Activated CD8-positive, alpha-beta T cell treated with anti-CD3 and anti-CD28 coated beads for 36 hours (primary cell): ENCODE data around the gene DNLZ. TPM values are rescaled to one million over a fixed set of nuclear protein-coding genes. Genes with fewer than 3 reads are reported as not detected.

Source experiments
- ATAC-seq: fragments of 200-7000 bp; cut with Tn5 transposase; one replicate; pipeline ENCODE4 v1.10.0; 2021; ENCODE audit warnings: mild to moderate bottlenecking, moderate library complexity
- CTCF ChIA-PET: fragments of 350-600 bp; sonication (Branson Sonifier 250); formaldehyde crosslinking; loops from one replicate; lab custom pipeline; 2021; ENCODE audit warnings: antibody characterized with exemption; lab: Charles Lee
- POLR2A ChIA-PET: fragments of 350-600 bp; sonication (Branson Sonifier 250); formaldehyde crosslinking; loops from one replicate; lab custom pipeline; 2021; ENCODE audit warnings: antibody characterized with exemption; lab: Charles Lee
- DNase-seq: peaks from one replicate; pipeline ENCODE4 v3.0.0-alpha.2; 2020
- H3K27ac Mint-ChIP-seq: one replicate; pipeline ENCODE4 v1.8.0; 2021; ENCODE audit warnings: mild to moderate bottlenecking, mixed read lengths
- H3K27me3 Mint-ChIP-seq: one replicate; pipeline ENCODE4 v1.8.0; 2021; ENCODE audit warnings: mixed read lengths
- H3K36me3 Mint-ChIP-seq: one replicate; pipeline ENCODE4 v1.8.0; 2021; ENCODE audit warnings: low read depth, mixed read lengths
- H3K4me1 Mint-ChIP-seq: one replicate; pipeline ENCODE4 v1.8.0; 2021; ENCODE audit warnings: low read depth, mixed read lengths
- H3K4me3 Mint-ChIP-seq: one replicate; pipeline ENCODE4 v1.8.0; 2021; ENCODE audit warnings: mild to moderate bottlenecking, moderate library complexity, mixed read lengths
- H3K9me3 Mint-ChIP-seq: one replicate; pipeline ENCODE4 v1.8.0; 2021; ENCODE audit warnings: mixed read lengths
- CTCF ChIP-seq: fragments of 200-600 bp; IDR thresholded peaks from one replicate; pipeline ENCODE4 v1.8.0; 2022; ENCODE audit warnings: antibody characterized with exemption, mild to moderate bottlenecking
- intact Hi-C: fragments of 100-400 bp; cut with micrococcal nuclease; formaldehyde crosslinking; loops from one replicate; pipeline ENCODE4 v1.10.0; 2022
- total RNA-seq, 2 experiments: library from RNA; stranded (reverse); gene quantifications; one replicate each; pipeline ENCODE4 v1.2.3, GENCODE V29; 2021

DNLZ gene
- total RNA-seq, 2 experiments from 2014 or later: 16.1 to 17.4 TPM

- intact Hi-C loops: no loop called here
- TF ChIP-seq CTCF: no peak
- ATAC-seq (no peak), DNase-seq (no peak)
- H3K4me3 Mint-ChIP-seq: no peak overlapping the region
- H3K27ac Mint-ChIP-seq: no peak overlapping the region
- H3K4me1 Mint-ChIP-seq: peaks cover 6% of the 10 kb centered on the region
- no peaks in the 10 kb centered on the region for H3K9me3 Mint-ChIP-seq
- no peaks in the 10 kb centered on the region for H3K36me3 Mint-ChIP-seq
- no peaks in the 10 kb centered on the region for H3K27me3 Mint-ChIP-seq
- ChIA-PET CTCF (interaction anchor here (1.2 kb wide), 1 partner anchor 33 kb away, joined by 3 read pairs; the partner anchor contains the start of gene DNLZ), POLR2A (interaction anchor here (0.7 kb wide), 1 partner anchor 11 kb away, joined by 3 read pairs; no protein-coding TSS in a partner anchor)
Observed at GRCh38 chr9:136329636-136330405, 33.7 kb downstream of the DNLZ start.

- Mint-ChIP-seq H3K4me3 (peak overlapping the region; percentile 56), H3K36me3 (no peaks in the 10 kb centered on the region), H3K27ac (no peak overlapping the region), H3K9me3 (no peaks in the 10 kb centered on the region), H3K4me1 (peaks cover 6% of the 10 kb centered on the region), H3K27me3 (no peaks in the 10 kb centered on the region)
- no peak for DNase-seq
- no peak for TF ChIP-seq CTCF
- intact Hi-C loops: no loop called here
- CTCF ChIA-PET: interaction anchor here (1.0 kb wide), 1 partner anchor 17 kb away, joined by 3 read pairs; no protein-coding TSS in a partner anchor
- POLR2A ChIA-PET: interaction anchor here (0.7 to 1.9 kb wide), 2 partner anchors 12 to 34 kb away, joined by 3 to 6 read pairs; partner anchors contain the start of gene DNLZ
- ATAC-seq: no peak
Observed at GRCh38 chr9:136329211-136329627, 34.3 kb downstream of the DNLZ start.

GRCh38 chr9:136328622-136329041, 34.9 kb downstream of the DNLZ start:
- H3K4me1 Mint-ChIP-seq: peaks cover 6% of the 10 kb centered on the region
- DNase-seq (no peak), ATAC-seq (no peak)
- ChIA-PET CTCF (interaction anchor here (1.0 kb wide), 1 partner anchor 16 kb away, joined by 3 read pairs; no protein-coding TSS in a partner anchor), POLR2A (interaction anchor here (1.9 kb wide), 1 partner anchor 35 kb away, joined by 6 read pairs; the partner anchor contains the start of gene DNLZ)
- H3K4me3 Mint-ChIP-seq: peak overlapping the region; percentile 56
- no peaks in the 10 kb centered on the region for H3K9me3 Mint-ChIP-seq
- TF ChIP-seq CTCF: no peak
- H3K36me3 Mint-ChIP-seq: no peaks in the 10 kb centered on the region
- H3K27ac Mint-ChIP-seq: no peak overlapping the region
- no peaks in the 10 kb centered on the region for H3K27me3 Mint-ChIP-seq
- intact Hi-C loops: no loop called here

GRCh38 chr9:136328011-136328621, 35.4 kb downstream of the DNLZ start:
- H3K27ac Mint-ChIP-seq: no peak overlapping the region
- TF ChIP-seq CTCF: no peak
- ChIA-PET CTCF (interaction anchor here (0.8 to 1.1 kb wide), 3 partner anchors 12 to 16 kb away, joined by 3 to 4 read pairs (median 3); no protein-coding TSS in a partner anchor), POLR2A (interaction anchor here (0.9 to 1.9 kb wide), 2 partner anchors 17 to 35 kb away, joined by 3 to 6 read pairs; partner anchors contain the start of gene DNLZ)
- H3K36me3 Mint-ChIP-seq: no peaks in the 10 kb centered on the region
- H3K27me3 Mint-ChIP-seq: no peaks in the 10 kb centered on the region
- H3K4me1 Mint-ChIP-seq: peaks cover 6% of the 10 kb centered on the region
- peak overlapping the region; percentile 56 for H3K4me3 Mint-ChIP-seq
- intact Hi-C loops: no loop called here
- no peaks in the 10 kb centered on the region for H3K9me3 Mint-ChIP-seq
- DNase-seq (peak; percentile 41), ATAC-seq (peak; percentile 18)
